ENCODE measurements around the gene CARD9. TPM values are rescaled to one million over a fixed set of nuclear protein-coding genes. Genes with fewer than 3 reads are reported as not detected.

CARD9 gene
- total and polyA plus RNA-seq, 2 of the 8 experiments (the other 6 are each of a cell fraction or from before 2014, with no cell fraction given): 0.15 to 1.1 TPM

DNA sequence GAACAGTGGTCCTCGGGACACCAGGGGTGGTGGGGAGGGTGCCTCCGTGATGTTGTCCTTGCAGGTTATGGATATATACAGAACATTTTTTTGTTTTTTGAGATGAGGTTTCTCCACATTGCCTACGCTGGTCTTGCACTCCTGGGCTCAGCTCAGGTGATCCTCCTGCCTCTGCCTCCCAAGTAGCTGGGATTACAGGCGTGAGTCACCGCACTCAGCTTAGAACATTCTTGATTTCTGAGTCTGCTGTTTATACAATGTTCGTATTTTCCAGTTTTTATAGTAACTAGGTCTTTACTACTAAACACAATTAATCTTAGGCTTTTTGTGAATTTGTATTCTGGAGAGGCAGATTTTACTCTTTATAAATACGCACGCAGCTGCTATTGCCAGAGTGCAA is 43.0 kb upstream of the CARD9 start:
- no peak for FAIRE-seq
- Histone ChIP-seq H3K9ac (replicated peaks in 1 of 4; ENCODE audit: extremely low read depth in 1 of 4, low read depth in 3 of 4, low read length in 3 of 4) (no peak overlapping the region), H4K5ac (ENCODE audit: insufficient read length, low read depth, low read length) (no peak overlapping the region), H2AK5ac (ENCODE audit: low read depth, low read length) (no peak overlapping the region), H3K23me2 (ENCODE audit: low read depth, low read length) (no peaks in the 10 kb centered on the region), H2BK12ac (ENCODE audit: low read depth, low read length) (no peak overlapping the region), H3K14ac (ENCODE audit: insufficient read length) (no peak overlapping the region), H3K9me3 (ENCODE audit: insufficient read depth in 2 of 2, low read depth in 1 of 2, low read length in 1 of 2) (no peaks in the 10 kb centered on the region), H3K4ac (replicated peaks; ENCODE audit: insufficient read length, low read depth, low read length) (no peak overlapping the region), H4K20me1 (replicated peaks in 1 of 2; ENCODE audit: control insufficient read depth in 1 of 2, insufficient read depth in 2 of 2, low read length in 2 of 2) (peaks cover 14 to 15% of the 10 kb centered on the region in 2 experiments), H3K27me3 (replicated peaks in 1 of 4; ENCODE audit: control insufficient read depth in 3 of 4, extremely low read depth in 1 of 4, insufficient read depth in 3 of 4, low read length in 3 of 4) (no peaks in the 10 kb centered on the region), H4K91ac (replicated peaks; ENCODE audit: insufficient read length, low read length) (no peak overlapping the region), H3K4me2 (ENCODE audit: insufficient read depth in 1 of 2, low read depth in 2 of 2, low read length in 2 of 2) (no peak overlapping the region), H3K18ac (ENCODE audit: extremely low read depth, low read length) (no peak overlapping the region), H2BK20ac (ENCODE audit: low read length) (no peak overlapping the region), H3K27ac (ENCODE audit: low read depth, low read length) (no peak overlapping the region), H3K23ac (ENCODE audit: insufficient read length) (no peak overlapping the region), H3K79me1 (ENCODE audit: low read depth, low read length) (peaks cover 6% of the 10 kb centered on the region), H3K36me3 (ENCODE audit: control insufficient read depth in 2 of 4, insufficient read depth in 4 of 4, low read length in 3 of 4) (peaks cover 37 to 58% (median 52%) of the 10 kb centered on the region in 4 experiments), H2AFZ (ENCODE audit: low read length) (no peak overlapping the region), H3K56ac (replicated peaks; ENCODE audit: insufficient read length, low read depth, low read length) (no peak overlapping the region), H3K4me3 (ENCODE audit: extremely low read depth in 1 of 4, insufficient read depth in 2 of 4, low read depth in 3 of 4, low read length in 4 of 4) (no peak overlapping the region), H2BK120ac (replicated peaks; ENCODE audit: low read depth, low read length) (no peak overlapping the region), H3K79me2 (ENCODE audit: control insufficient read depth in 1 of 2, insufficient read depth in 2 of 2, low read length in 2 of 2) (peaks cover 3 to 25% of the 10 kb centered on the region in 2 experiments), H2BK5ac (ENCODE audit: low read depth, low read length) (no peak overlapping the region), H3K4me1 (replicated peaks in 1 of 4; ENCODE audit: control insufficient read depth in 3 of 4, insufficient read depth in 4 of 4, low read length in 3 of 4) (no peaks in the 10 kb centered on the region; a peak in 2 of 7 replicates), H4K8ac (ENCODE audit: extremely low read depth, insufficient read depth, low read length) (no peak overlapping the region), H2BK15ac (ENCODE audit: low read length) (no peak overlapping the region)
- ChIA-PET CTCF (ENCODE audit: partially characterized antibody) (interaction anchor here (0.7 to 1.6 kb wide), 4 partner anchors 10 to 24 kb away, joined by 3 to 5 read pairs (median 3); partner anchors contain the start of gene INPP5E), POLR2A (ENCODE audit: partially characterized antibody) (interaction anchor here (0.8 to 4.4 kb wide), 4 partner anchors 9 to 42 kb away, joined by 3 to 25 read pairs (median 6); partner anchors contain the start of genes CARD9 and INPP5E)
- WGBS, 2 experiments (ENCODE audit: extremely low coverage in 1 of 2, insufficient coverage in 1 of 2, insufficient read length in 1 of 2, insufficient replicate concordance in 2 of 2, low coverage in 1 of 2, low lambda C conversion rate in 2 of 2, missing lambda C conversion rate in 1 of 2): 95% methylated on average over 8 of the region's 8 CpGs; no CpG with 5 or more reads in 1 of the 2 experiments
- TF ChIP-seq MAFK (IDR thresholded peaks at IDR 0.05; ENCODE audit: low read depth, low read length): no peak
- TF ChIP-seq RBBP5 (IDR thresholded peaks at IDR 0.05; ENCODE audit: borderline replicate concordance, low read depth, low read length): no peak
- no peak for TF ChIP-seq TBP (IDR thresholded peaks at IDR 0.05; ENCODE audit: low read depth, low read length)
- TF ChIP-seq, protein P1, sequence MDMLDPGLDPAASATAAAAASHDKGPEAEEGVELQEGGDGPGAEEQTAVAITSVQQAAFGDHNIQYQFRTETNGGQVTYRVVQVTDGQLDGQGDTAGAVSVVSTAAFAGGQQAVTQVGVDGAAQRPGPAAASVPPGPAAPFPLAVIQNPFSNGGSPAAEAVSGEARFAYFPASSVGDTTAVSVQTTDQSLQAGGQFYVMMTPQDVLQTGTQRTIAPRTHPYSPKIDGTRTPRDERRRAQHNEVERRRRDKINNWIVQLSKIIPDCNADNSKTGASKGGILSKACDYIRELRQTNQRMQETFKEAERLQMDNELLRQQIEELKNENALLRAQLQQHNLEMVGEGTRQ (IDR thresholded peaks at IDR 0.05; ENCODE audit: low read length): no peak
- no peak for TF ChIP-seq GTF2F1 (IDR thresholded peaks at IDR 0.05; ENCODE audit: borderline replicate concordance, low read depth, low read length)
- TF ChIP-seq, protein P2, sequence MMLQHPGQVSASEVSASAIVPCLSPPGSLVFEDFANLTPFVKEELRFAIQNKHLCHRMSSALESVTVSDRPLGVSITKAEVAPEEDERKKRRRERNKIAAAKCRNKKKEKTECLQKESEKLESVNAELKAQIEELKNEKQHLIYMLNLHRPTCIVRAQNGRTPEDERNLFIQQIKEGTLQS (IDR thresholded peaks at IDR 0.05; ENCODE audit: insufficient read depth, low read depth, low read length): no peak
- DNase-seq (ENCODE audit: low read depth in 1 of 2, low spot score in 2 of 2): no peak
